Body of pancreas (tissue), 4 donors: ENCODE results near the gene ST3GAL4.

ENCODE experiments used
- CTCF ChIP-seq, 7 experiments: fragments of 450-650 bp in 4 of 7; fragments of 200-600 bp in 3 of 7; sonication (generic) in 3 of 7; IDR thresholded peaks; one replicate each; pipeline ENCODE4 v1.5.1; 2016 to 2019; ENCODE audit warnings: antibody characterized with exemption in 7 of 7
- POLR2A ChIP-seq, 3 donors: fragments of 450-650 bp; IDR thresholded peaks; one replicate each; pipeline ENCODE4 v1.6.1; 2016; ENCODE audit warnings: antibody characterized with exemption in 3 of 3, mild to moderate bottlenecking in 2 of 3

- TF ChIP-seq CTCF (IDR thresholded peaks at IDR 0.05) (no peak), POLR2A (IDR thresholded peaks at IDR 0.05) (no peak)
Observed at GRCh38 chr11:126424471-126425039, 69.1 kb downstream of the ST3GAL4 start.
